Tibial nerve (tissue), 4 donors: ENCODE measurements around the gene PCMTD2.

Source experiments
- CTCF ChIP-seq, 5 experiments: fragments of 200-600 bp in 3 of 5; fragments of 450-650 bp in 2 of 5; sonication (generic) in 3 of 5; IDR thresholded peaks; one replicate each; pipeline ENCODE4 v1.5.1; 2016 to 2019; ENCODE audit warnings: antibody characterized with exemption in 5 of 5, mild to moderate bottlenecking in 3 of 5, moderate library complexity in 2 of 5
- EP300 ChIP-seq, 2 donors: sonication (generic); formaldehyde crosslinking; IDR thresholded peaks; one replicate each; pipeline ENCODE4 v1.6.1; 2017; ENCODE audit warnings: antibody characterized with exemption in 2 of 2, mild to moderate bottlenecking in 1 of 2

- TF ChIP-seq CTCF (IDR thresholded peaks at IDR 0.05) = no peak
- TF ChIP-seq EP300 (IDR thresholded peaks at IDR 0.05) = no peak
Measured at GRCh38 chr20:64266988-64267387, 11.4 kb downstream of the PCMTD2 start.
